Measurements from ENCODE around the gene SPEN. TPM values are rescaled to one million over a fixed set of nuclear protein-coding genes. Genes with fewer than 3 reads are reported as not detected.
A peak's percentile ranks its signal among the peaks of the same experiment; 100 is the strongest.

The SPEN gene
- total RNA-seq, 1 donor from 2014 or later, result 54.7 TPM

- Histone ChIP-seq H3K27me3 (ENCODE audit: low read depth) (no peaks in the 10 kb centered on the region), H3K9me3 (no peaks in the 10 kb centered on the region), H3K36me3 (peaks cover 45% of the 10 kb centered on the region), H3K4me1 (peaks cover 62% of the 10 kb centered on the region), H3K4me3 (peak overlapping the region; percentile 37), H3K27ac (peak overlapping the region; percentile 86)
- peak; percentile 79 for DNase-seq
- no peak for TF ChIP-seq CTCF (IDR thresholded peaks at IDR 0.05)
- intact Hi-C loops (cut with DNase I), result no loop called here
- ATAC-seq, result peak; percentile 75 to 82
These were observed 101.3 kb downstream of the SPEN start for GRCh38 chr1:15948595-15949452.

GRCh38 chr1:15949453-15950245 is 102.1 kb downstream of the SPEN start:
- ATAC-seq, result peak; percentile 91
- Histone ChIP-seq H3K27me3 (ENCODE audit: low read depth) (no peaks in the 10 kb centered on the region), H3K9me3 (no peaks in the 10 kb centered on the region), H3K36me3 (peaks cover 37% of the 10 kb centered on the region), H3K27ac (peak overlapping the region; percentile 86), H3K4me3 (peak overlapping the region; percentile 37), H3K4me1 (peaks cover 70% of the 10 kb centered on the region)
- DNase-seq, result peak; percentile 91
- TF ChIP-seq CTCF (IDR thresholded peaks at IDR 0.05), result no peak
- intact Hi-C loops (cut with DNase I), result no loop called here

- DNase-seq (no peak), ATAC-seq (no peak)
- Histone ChIP-seq H3K9me3 (no peaks in the 10 kb centered on the region), H3K27ac (peak overlapping the region; percentile 86), H3K36me3 (peaks cover 30% of the 10 kb centered on the region), H3K27me3 (ENCODE audit: low read depth) (no peaks in the 10 kb centered on the region), H3K4me3 (peak overlapping the region; percentile 37), H3K4me1 (peaks cover 71% of the 10 kb centered on the region)
- intact Hi-C loops (cut with DNase I), result no loop called here
- no peak for TF ChIP-seq CTCF (IDR thresholded peaks at IDR 0.05)
These were observed 102.8 kb downstream of the SPEN start for GRCh38 chr1:15950302-15950701.

GRCh38 chr1:15950763-15951295 is 103.3 kb downstream of the SPEN start:
- H3K9me3 ChIP-seq, result no peaks in the 10 kb centered on the region
- intact Hi-C loops (cut with DNase I), result no loop called here
- no peaks in the 10 kb centered on the region for H3K27me3 ChIP-seq (ENCODE audit: low read depth)
- H3K4me3 ChIP-seq, result no peak overlapping the region
- H3K36me3 ChIP-seq, result peaks cover 25% of the 10 kb centered on the region
- peak overlapping the region; percentile 86 for H3K27ac ChIP-seq
- ATAC-seq, result no peak
- H3K4me1 ChIP-seq, result peaks cover 72% of the 10 kb centered on the region
- TF ChIP-seq CTCF (IDR thresholded peaks at IDR 0.05), result no peak
- DNase-seq, result no peak

- peaks cover 79% of the 10 kb centered on the region for H3K4me1 ChIP-seq
- ATAC-seq, result no peak
- no peak for DNase-seq
- no peaks in the 10 kb centered on the region for H3K9me3 ChIP-seq
- no peak overlapping the region for H3K4me3 ChIP-seq
- no peak for TF ChIP-seq CTCF (IDR thresholded peaks at IDR 0.05)
- intact Hi-C loops (cut with DNase I), result no loop called here
- H3K27me3 ChIP-seq (ENCODE audit: low read depth), result no peaks in the 10 kb centered on the region
- H3K27ac ChIP-seq, result peak overlapping the region; percentile 59
- peaks cover 18% of the 10 kb centered on the region for H3K36me3 ChIP-seq
These were observed 104.0 kb downstream of the SPEN start for GRCh38 chr1:15951341-15952153.

All from lower lobe of right lung (tissue), 2 donors.